Stimulated activated naive B cell treated with anti-CD40 and anti-IgM and Interleukin-4, amounts not matched to agents 10 μg/mL and 1 μg/mL and 100 μg/mL, for 72 hours (primary cell): ENCODE data around the gene ARHGAP28.

ENCODE experiments used
- ATAC-seq, 2 donors: fragments of 150-1000 bp; cut with Tn5 transposase; replicated peaks; 2 replicates each; pipeline ENCODE4 v1.10.0; 2021; ENCODE audit warnings: moderate library complexity in 1 of 2
- DNase-seq: peaks from one replicate; pipeline ENCODE4 v3.0.0; 2021
- H3K27ac Mint-ChIP-seq: one replicate; pipeline ENCODE4 v1.8.0; 2022; ENCODE audit warnings: mild to moderate bottlenecking, mixed read lengths
- H3K27me3 Mint-ChIP-seq, 2 donors: one replicate each; pipeline ENCODE4 v1.8.0; 2022; ENCODE audit warnings: mixed read lengths in 2 of 2
- H3K36me3 Mint-ChIP-seq, 2 donors: one replicate each; pipeline ENCODE4 v1.8.0; 2022; ENCODE audit warnings: mixed read lengths in 2 of 2, mild to moderate bottlenecking in 1 of 2
- H3K4me1 Mint-ChIP-seq, 2 donors: one replicate each; pipeline ENCODE4 v1.8.0; 2022; ENCODE audit warnings: mixed read lengths in 2 of 2, mild to moderate bottlenecking in 1 of 2
- H3K4me3 Mint-ChIP-seq, 2 donors: one replicate each; pipeline ENCODE4 v1.8.0; 2022; ENCODE audit warnings: mild to moderate bottlenecking in 2 of 2, mixed read lengths in 2 of 2, moderate library complexity in 1 of 2
- H3K9me3 Mint-ChIP-seq, 2 donors: one replicate each; pipeline ENCODE4 v1.8.0; 2022; ENCODE audit warnings: mixed read lengths in 2 of 2, mild to moderate bottlenecking in 1 of 2

The ARHGAP28 gene

GRCh38 chr18:6941996-6942395, 212.5 kb downstream of the ARHGAP28 start:
- Mint-ChIP-seq H3K9me3 (no peaks in the 10 kb centered on the region), H3K4me1 (no peaks in the 10 kb centered on the region), H3K4me3 (no peak overlapping the region), H3K36me3 (no peaks in the 10 kb centered on the region), H3K27ac (no peak overlapping the region), H3K27me3 (peaks cover 4 to 11% of the 10 kb centered on the region in 2 donors)
- no peak for ATAC-seq
- DNase-seq: no peak

- H3K27me3 Mint-ChIP-seq: peaks cover 3 to 10% of the 10 kb centered on the region in 2 donors
- H3K27ac Mint-ChIP-seq: no peak overlapping the region
- no peaks in the 10 kb centered on the region for H3K4me1 Mint-ChIP-seq
- no peaks in the 10 kb centered on the region for H3K9me3 Mint-ChIP-seq
- DNase-seq: no peak
- ATAC-seq: no peak
- no peak overlapping the region for H3K4me3 Mint-ChIP-seq
- H3K36me3 Mint-ChIP-seq: no peaks in the 10 kb centered on the region
These were observed 213.2 kb downstream of the ARHGAP28 start for GRCh38 chr18:6942742-6943141.

- Mint-ChIP-seq H3K27ac (no peak overlapping the region), H3K9me3 (no peaks in the 10 kb centered on the region), H3K4me3 (no peak overlapping the region), H3K27me3 (peaks cover 0 to 6% of the 10 kb centered on the region in 2 donors), H3K4me1 (no peaks in the 10 kb centered on the region), H3K36me3 (no peaks in the 10 kb centered on the region)
- DNase-seq (no peak), ATAC-seq (no peak)
These were observed 213.6 kb downstream of the ARHGAP28 start for GRCh38 chr18:6943143-6943542.

GRCh38 chr18:6947338-6948030, 218.0 kb downstream of the ARHGAP28 start:
- Mint-ChIP-seq H3K36me3 (no peaks in the 10 kb centered on the region), H3K27me3 (no peaks in the 10 kb centered on the region), H3K9me3 (no peaks in the 10 kb centered on the region), H3K27ac (no peak overlapping the region), H3K4me1 (peaks cover 0 to 2% of the 10 kb centered on the region in 2 donors), H3K4me3 (no peak overlapping the region)
- DNase-seq: no peak
- no peak for ATAC-seq

- Mint-ChIP-seq H3K4me1 (peaks cover 0 to 2% of the 10 kb centered on the region in 2 donors), H3K4me3 (no peak overlapping the region), H3K36me3 (no peaks in the 10 kb centered on the region), H3K9me3 (no peaks in the 10 kb centered on the region), H3K27me3 (no peaks in the 10 kb centered on the region), H3K27ac (no peak overlapping the region)
- DNase-seq (no peak), ATAC-seq (no peak)
These were observed 219.0 kb downstream of the ARHGAP28 start for GRCh38 chr18:6948281-6949055.

GRCh38 chr18:6949800-6950586, 220.5 kb downstream of the ARHGAP28 start:
- Mint-ChIP-seq H3K27me3 (no peaks in the 10 kb centered on the region), H3K36me3 (no peaks in the 10 kb centered on the region), H3K4me1 (peaks cover 0 to 2% of the 10 kb centered on the region in 2 donors), H3K9me3 (no peaks in the 10 kb centered on the region), H3K27ac (no peak overlapping the region), H3K4me3 (no peak overlapping the region)
- ATAC-seq (no peak), DNase-seq (no peak)

GRCh38 chr18:6950641-6951040, 221.1 kb downstream of the ARHGAP28 start:
- ATAC-seq (no peak), DNase-seq (no peak)
- H3K4me3 Mint-ChIP-seq: no peak overlapping the region
- H3K27me3 Mint-ChIP-seq: no peaks in the 10 kb centered on the region
- H3K9me3 Mint-ChIP-seq: no peaks in the 10 kb centered on the region
- H3K27ac Mint-ChIP-seq: no peak overlapping the region
- H3K4me1 Mint-ChIP-seq: peaks cover 0 to 2% of the 10 kb centered on the region in 2 donors
- no peaks in the 10 kb centered on the region for H3K36me3 Mint-ChIP-seq

GRCh38 chr18:6951336-6952090, 222.0 kb downstream of the ARHGAP28 start:
- Mint-ChIP-seq H3K27me3 (no peaks in the 10 kb centered on the region), H3K27ac (no peak overlapping the region), H3K4me1 (peaks cover 0 to 2% of the 10 kb centered on the region in 2 donors), H3K4me3 (no peak overlapping the region), H3K9me3 (no peaks in the 10 kb centered on the region), H3K36me3 (no peaks in the 10 kb centered on the region)
- no peak for ATAC-seq
- DNase-seq: no peak

GRCh38 chr18:6954501-6954900, 225.0 kb downstream of the ARHGAP28 start:
- Mint-ChIP-seq H3K36me3 (no peaks in the 10 kb centered on the region), H3K4me3 (no peak overlapping the region), H3K27ac (no peak overlapping the region), H3K9me3 (no peaks in the 10 kb centered on the region), H3K27me3 (no peaks in the 10 kb centered on the region), H3K4me1 (peaks cover 0 to 2% of the 10 kb centered on the region in 2 donors)
- no peak for DNase-seq
- no peak for ATAC-seq

GRCh38 chr18:6955304-6955703, 225.8 kb downstream of the ARHGAP28 start:
- Mint-ChIP-seq H3K4me3 (no peak overlapping the region), H3K4me1 (peaks cover 0 to 2% of the 10 kb centered on the region in 2 donors), H3K27ac (no peak overlapping the region), H3K36me3 (no peaks in the 10 kb centered on the region), H3K9me3 (peaks cover 2 to 5% of the 10 kb centered on the region in 2 donors), H3K27me3 (no peaks in the 10 kb centered on the region)
- DNase-seq: no peak
- ATAC-seq: no peak

GRCh38 chr18:6956495-6956894, 227.0 kb downstream of the ARHGAP28 start:
- no peaks in the 10 kb centered on the region for H3K27me3 Mint-ChIP-seq
- no peak for DNase-seq
- no peak overlapping the region for H3K27ac Mint-ChIP-seq
- H3K36me3 Mint-ChIP-seq: no peaks in the 10 kb centered on the region
- no peak overlapping the region for H3K4me3 Mint-ChIP-seq
- peaks cover 0 to 2% of the 10 kb centered on the region in 2 donors for H3K4me1 Mint-ChIP-seq
- peaks cover 3 to 6% of the 10 kb centered on the region in 2 donors for H3K9me3 Mint-ChIP-seq
- no peak for ATAC-seq

- Mint-ChIP-seq H3K9me3 (peaks cover 3 to 6% of the 10 kb centered on the region in 2 donors), H3K4me3 (no peak overlapping the region), H3K27me3 (no peaks in the 10 kb centered on the region), H3K36me3 (no peaks in the 10 kb centered on the region), H3K4me1 (peaks cover 0 to 1% of the 10 kb centered on the region in 2 donors), H3K27ac (no peak overlapping the region)
- ATAC-seq: no peak
- no peak for DNase-seq
These were observed 227.5 kb downstream of the ARHGAP28 start for GRCh38 chr18:6956999-6957398.

- no peak for ATAC-seq
- DNase-seq: no peak
- no peak overlapping the region for H3K4me3 Mint-ChIP-seq
- H3K27me3 Mint-ChIP-seq: no peaks in the 10 kb centered on the region
- H3K27ac Mint-ChIP-seq: no peak overlapping the region
- no peaks in the 10 kb centered on the region for H3K36me3 Mint-ChIP-seq
- H3K9me3 Mint-ChIP-seq: peaks cover 3 to 6% of the 10 kb centered on the region in 2 donors
- H3K4me1 Mint-ChIP-seq: no peaks in the 10 kb centered on the region
These were observed 229.6 kb downstream of the ARHGAP28 start for GRCh38 chr18:6959110-6959509.

- DNase-seq (no peak), ATAC-seq (no peak)
- Mint-ChIP-seq H3K27me3 (no peaks in the 10 kb centered on the region), H3K27ac (no peak overlapping the region), H3K36me3 (no peaks in the 10 kb centered on the region), H3K4me3 (no peak overlapping the region), H3K4me1 (no peaks in the 10 kb centered on the region), H3K9me3 (peaks cover 3 to 6% of the 10 kb centered on the region in 2 donors)
These were observed 230.6 kb downstream of the ARHGAP28 start for GRCh38 chr18:6960124-6960523.
